Mucosa of descending colon (tissue), 3 donors: ENCODE results near the gene EFCAB12. TPM values are rescaled to one million over a fixed set of nuclear protein-coding genes. Genes with fewer than 3 reads are reported as not detected.
"Not testable (repeated sequence)": the region's sequence is repeated elsewhere in the genome, so short reads cannot be mapped to it uniquely, and the experiment has no call there.

ENCODE experiments used
- ATAC-seq: fragments of 200-7000 bp; cut with Tn5 transposase; one replicate; pipeline ENCODE4 v1.9.1; 2020; ENCODE audit warnings: mild to moderate bottlenecking, moderate library complexity
- DNase-seq, 3 donors: peaks; one replicate each; pipeline ENCODE4 v3.0.0-alpha.2; 2020
- H3K36me3 ChIP-seq: fragments of 200-600 bp; one replicate; pipeline ENCODE4 v1.8.0; 2021; ENCODE audit warnings: low read depth, mild to moderate bottlenecking
- H3K4me1 ChIP-seq: fragments of 200-600 bp; one replicate; pipeline ENCODE4 v1.8.0; 2021; ENCODE audit warnings: low read depth, mild to moderate bottlenecking
- H3K4me3 ChIP-seq: fragments of 200-600 bp; one replicate; pipeline ENCODE4 v1.8.0; 2021; ENCODE audit warnings: mild to moderate bottlenecking
- H3K9me3 ChIP-seq: fragments of 200-600 bp; one replicate; pipeline ENCODE4 v1.8.0; 2021; ENCODE audit warnings: mild to moderate bottlenecking
- CTCF ChIP-seq: fragments of 200-600 bp; IDR thresholded peaks from one replicate; pipeline ENCODE4 v1.8.0; 2022; ENCODE audit warnings: antibody characterized with exemption, mild to moderate bottlenecking
- intact Hi-C, 2 donors: fragments of 100-400 bp; cut with DNase I in 1 of 2; cut with micrococcal nuclease in 1 of 2; formaldehyde crosslinking; loops; one replicate each; pipeline versions ENCODE4 v1.11.0 to v1.11.1; 2022; cut with DNase I, micrococcal nuclease
- total RNA-seq, 3 donors: library from RNA; stranded (reverse); fragmentation: NEBNext Ultra II Directional in 2 of 3; extraction: Animal tissue kit (Norgen Biotek cat#: 25700) in 2 of 3; gene quantifications; one replicate each; pipeline versions ENCODE4 v1.2.1 to v1.2.4, GENCODE V29; 2021 to 2023
- donor health status: DM: no; HTN: no; CAD: no; lungs with moderate emphysema.
- donor health status: DM: no; HTN: no; CAD: no.
- donor health status: DM: no; HTN: yes; CAD: no.

Gene EFCAB12
- total RNA-seq, 3 donors from 2014 or later = 0.38 to 0.69 (median 0.58) TPM

- intact Hi-C loops = no loop called here
- no peaks in the 10 kb centered on the region for H3K9me3 ChIP-seq
- peak overlapping the region; percentile 54 for H3K4me3 ChIP-seq
- H3K36me3 ChIP-seq = no peaks in the 10 kb centered on the region
- ATAC-seq = peak; percentile 96
- TF ChIP-seq CTCF = peak; percentile 57
- peaks cover 7% of the 10 kb centered on the region for H3K4me1 ChIP-seq
- DNase-seq = peak; percentile 69 to 93 (median 74)
Observed at GRCh38 chr3:129399145-129399894, 29.1 kb downstream of the EFCAB12 start.

DNA sequence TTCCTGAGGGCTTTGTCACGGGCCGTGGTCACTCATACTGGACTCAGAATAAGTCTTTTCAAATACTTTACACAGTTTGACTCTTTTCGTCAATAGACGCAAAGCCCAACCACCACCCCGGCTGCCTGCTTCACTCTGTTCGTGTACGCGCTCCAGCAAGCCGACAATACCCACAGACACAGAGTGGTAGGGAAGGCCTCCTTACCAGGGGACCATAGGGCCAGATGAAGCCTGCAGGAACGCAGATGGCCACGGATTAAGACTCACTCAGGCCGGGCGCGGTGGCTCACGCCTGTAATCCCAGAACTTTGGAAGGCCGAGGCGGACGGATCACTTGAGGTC, 29.7 kb downstream of the EFCAB12 start:
- Histone ChIP-seq H3K4me1 (peaks cover 7% of the 10 kb centered on the region), H3K36me3 (no peaks in the 10 kb centered on the region), H3K4me3 (peak overlapping the region; percentile 54), H3K9me3 (no peaks in the 10 kb centered on the region)
- intact Hi-C loops = no loop called here
- peak in 2 of 3 donors; percentile 34 to 57 for DNase-seq
- ATAC-seq = peak; percentile 52
- TF ChIP-seq CTCF = no peak

- H3K4me3 ChIP-seq, intact Hi-C loops, H3K4me1 ChIP-seq, H3K36me3 ChIP-seq, ATAC-seq, H3K9me3 ChIP-seq, DNase-seq: not testable (repeated sequence)
Observed at GRCh38 chr3:129393760-129394564, 34.5 kb downstream of the EFCAB12 start.

DNA sequence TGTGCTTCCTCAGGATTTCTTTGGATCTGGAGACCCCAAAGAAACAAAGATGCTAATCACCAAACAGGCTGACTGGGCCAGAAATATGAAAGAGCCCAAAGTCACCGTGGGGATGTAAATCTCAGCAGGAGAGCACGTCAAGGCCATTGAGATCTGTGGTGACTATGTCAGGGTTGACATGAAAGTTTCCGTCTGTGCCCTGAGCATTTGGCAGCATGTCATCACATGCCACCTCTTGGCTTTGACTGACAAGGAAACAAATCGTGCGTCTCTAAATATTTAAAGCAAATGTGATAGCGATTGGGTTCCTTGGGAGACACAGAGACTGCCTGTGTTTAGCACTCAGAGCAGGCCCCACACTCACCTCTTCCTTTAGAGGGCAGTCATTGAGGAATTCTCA, 35.2 kb downstream of the EFCAB12 start:
- no peak overlapping the region for H3K4me3 ChIP-seq
- intact Hi-C loops = no loop called here
- H3K36me3 ChIP-seq = no peaks in the 10 kb centered on the region
- H3K9me3 ChIP-seq = no peaks in the 10 kb centered on the region
- TF ChIP-seq CTCF = no peak
- ATAC-seq (no peak), DNase-seq (no peak)
- peaks cover 4% of the 10 kb centered on the region for H3K4me1 ChIP-seq

DNA sequence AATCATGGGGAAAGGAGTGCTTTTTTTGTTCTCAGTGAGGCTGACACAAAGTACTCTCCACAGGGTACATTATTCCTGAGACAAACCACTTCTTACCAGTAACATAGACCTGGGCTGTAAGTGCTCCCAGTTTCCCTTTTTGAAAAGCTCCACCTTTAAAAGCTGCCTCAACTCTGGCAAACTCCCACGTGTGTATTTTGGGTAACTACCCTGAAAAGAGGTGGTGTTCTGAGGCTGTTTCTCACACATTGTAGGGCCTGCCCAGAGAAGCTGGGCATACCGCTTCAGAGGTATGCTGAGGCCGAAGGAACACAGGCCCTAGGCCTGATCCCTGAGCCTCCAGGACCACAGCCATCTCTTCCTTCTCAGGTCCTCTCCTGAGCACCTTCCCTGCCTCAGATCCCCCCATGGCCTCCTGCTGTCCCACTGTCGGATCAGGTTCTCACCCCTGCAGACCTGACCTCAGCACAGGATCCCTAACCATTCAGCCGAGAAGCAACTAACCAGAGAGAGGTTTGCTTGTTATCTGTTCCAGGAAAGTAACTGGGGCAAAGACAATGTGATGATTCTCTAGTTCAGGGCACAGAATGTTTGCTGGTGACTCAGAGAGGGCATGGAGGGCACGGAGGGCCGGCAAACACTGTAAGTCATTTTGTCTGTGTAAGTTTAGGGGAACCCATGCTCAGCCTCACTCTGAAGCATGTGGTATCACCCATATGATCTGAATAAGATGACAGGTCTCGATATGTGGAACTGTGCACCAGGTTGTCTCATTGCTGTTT, 36.1 kb downstream of the EFCAB12 start:
- DNase-seq, H3K4me3 ChIP-seq, intact Hi-C loops, H3K9me3 ChIP-seq, H3K4me1 ChIP-seq, ATAC-seq, H3K36me3 ChIP-seq: not testable (repeated sequence)

GRCh38 chr3:129391583-129391982, 36.9 kb downstream of the EFCAB12 start:
- DNase-seq, ATAC-seq, H3K4me1 ChIP-seq, intact Hi-C loops, H3K9me3 ChIP-seq, H3K36me3 ChIP-seq, H3K4me3 ChIP-seq: not testable (repeated sequence)

DNA sequence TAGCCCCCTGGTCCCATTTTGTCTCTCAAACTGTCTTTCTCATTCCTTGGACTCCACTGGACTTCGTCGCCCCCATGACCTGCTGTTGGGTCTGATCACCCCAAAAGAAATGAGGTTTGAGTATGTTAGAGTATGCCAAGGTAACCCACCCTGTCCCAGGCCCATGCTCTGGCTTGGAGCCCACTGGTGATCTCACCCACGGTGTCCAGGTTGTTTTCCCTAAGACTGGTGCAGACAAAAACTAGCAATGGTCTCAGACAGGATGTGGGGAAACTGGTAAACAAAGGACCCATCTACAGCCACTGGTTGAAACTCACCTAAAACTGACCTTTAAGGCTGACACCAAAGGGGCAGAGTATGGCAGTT, 38.9 kb downstream of the EFCAB12 start:
- no peaks in the 10 kb centered on the region for H3K9me3 ChIP-seq
- H3K4me3 ChIP-seq = no peak overlapping the region
- intact Hi-C loops = no loop called here
- TF ChIP-seq CTCF = no peak
- ATAC-seq = no peak
- no peak for DNase-seq
- no peaks in the 10 kb centered on the region for H3K36me3 ChIP-seq
- H3K4me1 ChIP-seq = no peaks in the 10 kb centered on the region

DNA sequence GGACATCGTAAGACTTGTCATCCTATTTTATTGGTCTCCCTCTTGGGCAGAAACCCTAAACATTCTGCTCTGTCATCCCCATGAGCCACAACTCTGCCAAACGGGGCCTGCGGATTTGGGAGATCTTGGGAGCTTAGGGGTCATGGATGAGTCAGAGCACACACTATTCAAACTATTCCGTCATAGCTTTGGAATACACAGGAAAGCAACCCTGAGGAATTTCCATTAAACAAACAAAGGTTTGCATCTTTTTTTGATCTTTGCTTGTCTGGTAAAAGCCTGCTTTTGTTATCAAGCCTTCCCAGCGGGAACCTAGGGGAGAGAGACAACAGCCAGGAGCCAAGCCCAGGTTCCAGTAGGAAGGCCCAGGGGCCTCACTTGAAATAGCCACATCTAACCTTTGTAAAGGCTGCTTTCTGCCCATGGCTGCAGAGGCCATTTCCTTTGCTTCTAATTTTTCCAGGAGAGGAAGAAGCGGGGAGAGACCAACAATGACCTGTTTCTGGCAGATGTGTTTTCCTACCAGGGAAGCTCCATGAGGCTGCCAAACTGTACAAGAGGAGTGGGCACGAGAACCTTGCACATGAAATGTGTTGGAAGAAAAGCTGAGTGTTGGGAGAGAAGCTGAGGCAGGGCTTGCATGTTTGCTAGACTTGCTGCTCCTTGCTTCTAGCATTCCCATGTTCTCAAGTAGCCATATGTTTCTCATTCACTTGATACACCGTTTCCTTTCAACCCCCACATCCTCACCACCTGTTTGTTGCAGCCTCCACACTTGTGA, 39.5 kb downstream of the EFCAB12 start:
- H3K4me3 ChIP-seq, DNase-seq, intact Hi-C loops, H3K9me3 ChIP-seq, H3K36me3 ChIP-seq, H3K4me1 ChIP-seq: not testable (repeated sequence)
- ATAC-seq = peak; percentile 43
